ENCODE data around the gene ASB4.

GRCh38 chr7:95531605-95532219 is 46.0 kb downstream of the ASB4 start:
- TF ChIP-seq POLR2A (IDR thresholded peaks at IDR 0.05) = no peak
- TF ChIP-seq, protein P1, sequence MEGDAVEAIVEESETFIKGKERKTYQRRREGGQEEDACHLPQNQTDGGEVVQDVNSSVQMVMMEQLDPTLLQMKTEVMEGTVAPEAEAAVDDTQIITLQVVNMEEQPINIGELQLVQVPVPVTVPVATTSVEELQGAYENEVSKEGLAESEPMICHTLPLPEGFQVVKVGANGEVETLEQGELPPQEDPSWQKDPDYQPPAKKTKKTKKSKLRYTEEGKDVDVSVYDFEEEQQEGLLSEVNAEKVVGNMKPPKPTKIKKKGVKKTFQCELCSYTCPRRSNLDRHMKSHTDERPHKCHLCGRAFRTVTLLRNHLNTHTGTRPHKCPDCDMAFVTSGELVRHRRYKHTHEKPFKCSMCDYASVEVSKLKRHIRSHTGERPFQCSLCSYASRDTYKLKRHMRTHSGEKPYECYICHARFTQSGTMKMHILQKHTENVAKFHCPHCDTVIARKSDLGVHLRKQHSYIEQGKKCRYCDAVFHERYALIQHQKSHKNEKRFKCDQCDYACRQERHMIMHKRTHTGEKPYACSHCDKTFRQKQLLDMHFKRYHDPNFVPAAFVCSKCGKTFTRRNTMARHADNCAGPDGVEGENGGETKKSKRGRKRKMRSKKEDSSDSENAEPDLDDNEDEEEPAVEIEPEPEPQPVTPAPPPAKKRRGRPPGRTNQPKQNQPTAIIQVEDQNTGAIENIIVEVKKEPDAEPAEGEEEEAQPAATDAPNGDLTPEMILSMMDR (IDR thresholded peaks at IDR 0.05) = no peak

Measured in esophagus squamous epithelium (tissue), 4 donors.